Measurements from ENCODE around the gene NRL. TPM values are rescaled to one million over a fixed set of nuclear protein-coding genes. Genes with fewer than 3 reads are reported as not detected.

NRL gene
- total RNA-seq, 1 donor from 2014 or later: 1.6 TPM

GRCh38 chr14:24100982-24101494, 13.7 kb downstream of the NRL start:
- no peak for DNase-seq (ENCODE audit: low spot score)

GRCh38 chr14:24100197-24100981, 14.4 kb downstream of the NRL start:
- DNase-seq (ENCODE audit: low spot score): no peak

GRCh38 chr14:24098927-24099813, 15.6 kb downstream of the NRL start:
- DNase-seq (ENCODE audit: low spot score): no peak

- no peak for DNase-seq (ENCODE audit: low spot score)
Measured at GRCh38 chr14:24098229-24098926, 16.4 kb downstream of the NRL start.

GRCh38 chr14:24096545-24097181, 18.1 kb downstream of the NRL start:
- DNase-seq (ENCODE audit: low spot score): no peak

GRCh38 chr14:24095271-24096068, 19.3 kb downstream of the NRL start:
- DNase-seq (ENCODE audit: low spot score): no peak

GRCh38 chr14:24094841-24095270, 19.9 kb downstream of the NRL start:
- peak; percentile 68 for DNase-seq (ENCODE audit: low spot score)

- peak; percentile 97 for DNase-seq (ENCODE audit: low spot score)
Measured at GRCh38 chr14:24093901-24094840, 20.6 kb downstream of the NRL start, which contains the start of gene PCK2. TSS of gene PCK2 (plus strand) at chr14:24094311. CDS start at chr14:24094406, 95 bp downstream.

- DNase-seq (ENCODE audit: low spot score): no peak
Measured at GRCh38 chr14:24093207-24093900, 21.4 kb downstream of the NRL start.

- DNase-seq (ENCODE audit: low spot score): peak; percentile 62
Measured at GRCh38 chr14:24092505-24093206, 22.1 kb downstream of the NRL start.

GRCh38 chr14:24092110-24092504, 22.6 kb downstream of the NRL start:
- peak; percentile 28 for DNase-seq (ENCODE audit: low spot score)

GRCh38 chr14:24089890-24090289, 24.9 kb downstream of the NRL start:
- no peak for DNase-seq (ENCODE audit: low spot score)

- peak; percentile 76 for DNase-seq (ENCODE audit: low spot score)
Measured at GRCh38 chr14:24088095-24088494, 26.7 kb downstream of the NRL start.

GRCh38 chr14:24087004-24087403, 27.7 kb downstream of the NRL start:
- no peak for DNase-seq (ENCODE audit: low spot score)

- peak; percentile 60 for DNase-seq (ENCODE audit: low spot score)
Measured at GRCh38 chr14:24086193-24086955, 28.4 kb downstream of the NRL start.

- DNase-seq (ENCODE audit: low spot score): no peak
Measured at GRCh38 chr14:24085215-24085614, 29.5 kb downstream of the NRL start.

- DNase-seq (ENCODE audit: low spot score): no peak
Measured at GRCh38 chr14:24084440-24084839, 30.3 kb downstream of the NRL start.

Data from mesenteric fat pad (tissue), 1 donor.